Subcutaneous abdominal adipose tissue (tissue), 5 donors: ENCODE results near the gene ANKRD17.
A peak's percentile ranks its signal among the peaks of the same experiment; 100 is the strongest.
"Not testable (repeated sequence)": the region's sequence is repeated elsewhere in the genome, so short reads cannot be mapped to it uniquely, and the experiment has no call there.

Experiments used
- H3K27ac ChIP-seq: one replicate; pipeline ENCODE4 v1.7.0; 2013; ENCODE audit warnings: low read depth, mild to moderate bottlenecking, inconsistent platforms, low read length, moderate library complexity
- H3K27me3 ChIP-seq, 5 donors: one replicate each; pipeline ENCODE4 v1.7.0; 2013; ENCODE audit warnings: low read length in 5 of 5, inconsistent platforms in 1 of 5; ENCODE audit not compliant: control insufficient read depth in 5 of 5, insufficient read depth in 4 of 5
- H3K36me3 ChIP-seq, 5 donors: one replicate each; pipeline ENCODE4 v1.7.0; 2013; ENCODE audit warnings: low read length in 5 of 5; ENCODE audit not compliant: control insufficient read depth in 5 of 5, insufficient read depth in 5 of 5
- H3K4me1 ChIP-seq, 5 donors: one replicate each; pipeline ENCODE4 v1.7.0; 2013; ENCODE audit warnings: low read length in 5 of 5, mild to moderate bottlenecking in 3 of 5, moderate library complexity in 1 of 5; ENCODE audit not compliant: control insufficient read depth in 5 of 5, insufficient read depth in 5 of 5
- H3K4me3 ChIP-seq, 5 donors: one replicate each; pipeline ENCODE4 v1.7.0; 2013; ENCODE audit warnings: low read length in 5 of 5, low read depth in 1 of 5
- H3K9ac ChIP-seq, 5 donors: one replicate each; pipeline ENCODE4 v1.7.0; 2013; ENCODE audit warnings: low read length in 5 of 5, mild to moderate bottlenecking in 4 of 5, moderate library complexity in 3 of 5
- H3K9me3 ChIP-seq, 5 donors: one replicate each; pipeline ENCODE4 v1.7.0; 2013; ENCODE audit warnings: low read length in 5 of 5; ENCODE audit not compliant: control insufficient read depth in 5 of 5
- donor health status: healthy.
- donor health status: healthy.
- donor health status: healthy.
- donor health status: healthy.
- donor health status: healthy.

ANKRD17 gene

GRCh38 chr4:73275318-73275654 lies 16.7 kb upstream of the ANKRD17 start:
- peaks cover 0 to 7% (median 0%) of the 10 kb centered on the region in 5 donors for H3K9me3 ChIP-seq
- H3K4me1 ChIP-seq = no peaks in the 10 kb centered on the region
- H3K9ac ChIP-seq = no peak overlapping the region
- H3K27me3 ChIP-seq = no peaks in the 10 kb centered on the region
- H3K27ac ChIP-seq = no peak overlapping the region
- H3K4me3 ChIP-seq = no peak overlapping the region
- peaks cover 0 to 4% (median 0%) of the 10 kb centered on the region in 5 donors for H3K36me3 ChIP-seq

DNA sequence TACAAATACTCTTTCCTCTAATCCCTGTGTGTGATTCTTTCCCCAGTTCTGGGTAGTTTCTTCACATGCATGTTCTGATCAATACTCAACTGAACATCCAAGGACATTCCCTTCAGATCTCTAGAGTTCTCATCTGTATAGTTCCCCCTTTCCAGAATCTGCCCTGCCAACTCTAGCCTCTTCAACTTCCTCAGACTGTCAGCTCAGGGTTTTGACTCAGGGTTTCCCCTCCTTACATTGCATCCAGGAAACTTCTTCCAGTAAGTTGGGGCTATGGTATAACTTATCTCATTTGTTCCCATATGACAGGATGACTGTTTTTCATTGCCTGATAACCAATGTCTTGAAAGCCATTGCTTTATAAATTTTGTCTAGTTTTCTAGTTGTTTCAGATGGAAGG lies 14.2 kb upstream of the ANKRD17 start:
- no peaks in the 10 kb centered on the region for H3K4me1 ChIP-seq
- H3K27ac ChIP-seq = no peak overlapping the region
- H3K4me3 ChIP-seq = no peak overlapping the region
- no peaks in the 10 kb centered on the region for H3K27me3 ChIP-seq
- H3K9ac ChIP-seq = no peak overlapping the region
- H3K9me3 ChIP-seq = peaks cover 0 to 7% (median 0%) of the 10 kb centered on the region in 5 donors
- peaks cover 0 to 4% (median 0%) of the 10 kb centered on the region in 5 donors for H3K36me3 ChIP-seq

- Histone ChIP-seq H3K27ac (no peak overlapping the region), H3K9me3 (no peaks in the 10 kb centered on the region), H3K4me1 (no peaks in the 10 kb centered on the region), H3K4me3 (no peak overlapping the region), H3K9ac (no peak overlapping the region), H3K27me3 (no peaks in the 10 kb centered on the region), H3K36me3 (peaks cover 0 to 2% (median 0%) of the 10 kb centered on the region in 5 donors)
Measured at GRCh38 chr4:73267050-73267449, 8.5 kb upstream of the ANKRD17 start.

DNA sequence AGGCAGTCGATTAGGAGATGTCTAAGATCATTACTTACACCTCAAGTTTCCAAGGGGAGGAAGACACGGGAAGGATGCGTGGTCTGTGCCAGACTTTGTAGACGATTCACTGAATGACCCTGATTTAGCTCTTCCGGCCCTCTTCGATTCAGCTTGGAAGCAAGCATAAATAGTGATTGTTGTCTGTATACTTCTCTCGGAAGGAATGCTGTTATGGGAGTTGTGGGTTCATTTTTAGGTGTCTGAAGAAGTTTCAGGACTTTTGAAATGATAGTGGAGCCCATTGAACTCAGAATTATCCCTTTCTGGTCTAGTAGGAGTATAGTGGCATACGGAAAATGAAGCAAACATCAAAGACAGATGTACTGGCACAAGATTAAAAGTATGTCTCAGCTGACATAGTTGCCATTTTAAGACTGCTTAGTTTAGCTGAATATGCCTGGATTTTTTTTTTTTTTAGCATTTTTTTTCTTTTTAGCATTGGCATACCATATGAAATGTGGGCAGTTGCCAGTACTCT lies 1.0 kb upstream of the ANKRD17 start:
- Histone ChIP-seq H3K4me1 (peaks cover 0 to 40% (median 32%) of the 10 kb centered on the region in 5 donors), H3K9me3 (no peaks in the 10 kb centered on the region), H3K27ac (peak overlapping the region; percentile 95), H3K36me3 (peaks cover 0 to 2% (median 0%) of the 10 kb centered on the region in 5 donors), H3K9ac (peak overlapping the region; percentile 78 to 99 (median 96)), H3K4me3 (peak overlapping the region; percentile 68 to 98 (median 86)), H3K27me3 (no peaks in the 10 kb centered on the region)

DNA sequence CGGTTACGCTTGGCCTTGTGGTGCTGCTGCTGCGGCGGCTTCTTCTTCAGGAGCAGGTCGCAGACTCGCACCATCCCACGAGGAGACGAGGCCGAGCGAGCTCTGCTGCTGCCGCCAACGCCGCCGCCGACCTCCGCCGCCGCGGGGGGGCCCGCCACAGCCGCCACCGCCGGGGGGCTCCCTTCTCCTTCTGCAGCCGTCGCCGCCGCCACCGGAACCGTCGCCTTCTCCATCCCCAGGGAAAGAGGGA lies 237 bp downstream of the ANKRD17 start:
- peak overlapping the region; percentile 95 for H3K27ac ChIP-seq
- H3K4me3 ChIP-seq = peak overlapping the region; percentile 68 to 98 (median 86)
- no peaks in the 10 kb centered on the region for H3K27me3 ChIP-seq
- H3K36me3 ChIP-seq = peaks cover 0 to 2% (median 0%) of the 10 kb centered on the region in 5 donors
- peaks cover 0 to 47% (median 39%) of the 10 kb centered on the region in 5 donors for H3K4me1 ChIP-seq
- H3K9ac ChIP-seq = peak overlapping the region in 4 of 5 donors; percentile 95 to 100 (median 98)
- no peaks in the 10 kb centered on the region for H3K9me3 ChIP-seq

- Histone ChIP-seq H3K27ac (peak overlapping the region; percentile 95), H3K4me3 (peak overlapping the region; percentile 68 to 98 (median 86)), H3K27me3 (no peaks in the 10 kb centered on the region), H3K4me1 (peaks cover 0 to 52% (median 39%) of the 10 kb centered on the region in 5 donors), H3K36me3 (peaks cover 0 to 2% (median 0%) of the 10 kb centered on the region in 5 donors), H3K9ac (peak overlapping the region; percentile 95 to 100 (median 98)), H3K9me3 (no peaks in the 10 kb centered on the region)
Measured at GRCh38 chr4:73257651-73258435, 755 bp downstream of the ANKRD17 start.

- Histone ChIP-seq H3K36me3 (peaks cover 0 to 3% (median 0%) of the 10 kb centered on the region in 5 donors), H3K9ac (peak overlapping the region; percentile 95 to 100 (median 98)), H3K9me3 (no peaks in the 10 kb centered on the region), H3K27ac (peak overlapping the region; percentile 95), H3K4me3 (peak overlapping the region; percentile 68 to 98 (median 86)), H3K4me1 (peaks cover 0 to 53% (median 39%) of the 10 kb centered on the region in 5 donors), H3K27me3 (no peaks in the 10 kb centered on the region)
Measured at GRCh38 chr4:73257234-73257633, 1.4 kb downstream of the ANKRD17 start.

DNA sequence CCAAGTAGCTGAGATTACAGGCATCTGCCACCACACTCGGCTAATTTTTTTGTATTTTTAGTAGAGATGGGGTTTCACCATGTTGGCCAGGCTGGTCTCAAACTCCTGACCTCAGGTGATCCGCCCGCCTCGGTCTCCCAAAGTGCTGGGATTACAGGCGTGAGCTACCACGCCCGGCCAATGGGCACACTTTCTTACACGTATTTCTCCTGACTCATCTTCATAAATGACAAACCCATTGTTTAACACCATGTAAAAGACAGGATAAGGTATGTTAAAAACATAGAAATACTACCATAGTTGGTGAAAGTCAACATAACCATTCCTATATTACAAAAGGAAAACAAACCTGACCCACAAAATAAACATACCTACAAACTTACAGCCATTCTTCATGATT lies 2.8 kb downstream of the ANKRD17 start:
- H3K9ac ChIP-seq = peak overlapping the region in 2 of 5 donors; percentile 98 to 99
- not testable (repeated sequence) for H3K27ac ChIP-seq, H3K27me3 ChIP-seq, H3K4me3 ChIP-seq, H3K9me3 ChIP-seq, H3K36me3 ChIP-seq
- H3K4me1 ChIP-seq = peaks cover 0 to 53% (median 39%) of the 10 kb centered on the region in 5 donors

GRCh38 chr4:73252001-73252400 lies 6.6 kb downstream of the ANKRD17 start:
- peaks cover 0 to 34% (median 16%) of the 10 kb centered on the region in 5 donors for H3K4me1 ChIP-seq

GRCh38 chr4:73251384-73251783 lies 7.2 kb downstream of the ANKRD17 start:
- Histone ChIP-seq H3K27ac (no peak overlapping the region), H3K9ac (no peak overlapping the region), H3K4me1 (peaks cover 0 to 28% (median 9%) of the 10 kb centered on the region in 5 donors), H3K9me3 (no peaks in the 10 kb centered on the region), H3K36me3 (peaks cover 0 to 3% (median 0%) of the 10 kb centered on the region in 5 donors), H3K27me3 (no peaks in the 10 kb centered on the region), H3K4me3 (no peak overlapping the region)

More at GRCh38 chr4:73252001-73252400, 6.6 kb downstream of the ANKRD17 start:
- Histone ChIP-seq H3K9ac (no peak overlapping the region), H3K27me3 (no peaks in the 10 kb centered on the region), H3K36me3 (peaks cover 0 to 3% (median 0%) of the 10 kb centered on the region in 5 donors), H3K9me3 (no peaks in the 10 kb centered on the region), H3K27ac (no peak overlapping the region), H3K4me3 (no peak overlapping the region)
